Activated CD4-positive, alpha-beta T cell treated with anti-CD3 and anti-CD28 coated beads for 4 hours (primary cell): ENCODE results near the gene ICOS.
"Not testable (repeated sequence)": the region's sequence is repeated elsewhere in the genome, so short reads cannot be mapped to it uniquely, and the experiment has no call there.

ENCODE experiments used
- DNase-seq, 2 donors: peaks; one replicate each; pipeline ENCODE4 v3.0.0-alpha.2; 2020

The ICOS gene

GRCh38 chr2:203918839-203919238 is 17.7 kb upstream of the ICOS start:
- no peak for DNase-seq

- no peak for DNase-seq
These were observed 10.9 kb upstream of the ICOS start for GRCh38 chr2:203925512-203926158.

GRCh38 chr2:203928849-203929248 is 7.7 kb upstream of the ICOS start:
- no peak for DNase-seq

- not testable (repeated sequence) for DNase-seq
These were observed 5.3 kb upstream of the ICOS start for GRCh38 chr2:203931262-203931661.

- DNase-seq, result peak; percentile 62 to 71
These were observed 2.5 kb upstream of the ICOS start for GRCh38 chr2:203934041-203934492.

- no peak for DNase-seq
These were observed 1.7 kb upstream of the ICOS start for GRCh38 chr2:203934711-203935438.

GRCh38 chr2:203935568-203935967 is 995 bp upstream of the ICOS start:
- DNase-seq, result no peak

GRCh38 chr2:203936949-203937348 is 386 bp downstream of the ICOS start:
- DNase-seq, result no peak

GRCh38 chr2:203937788-203938187 is 1.2 kb downstream of the ICOS start:
- DNase-seq, result no peak

- DNase-seq, result no peak
These were observed 3.5 kb downstream of the ICOS start for GRCh38 chr2:203940039-203940438.

GRCh38 chr2:203943493-203944382 is 7.2 kb downstream of the ICOS start:
- not testable (repeated sequence) for DNase-seq

GRCh38 chr2:203948733-203949132 is 12.2 kb downstream of the ICOS start:
- no peak for DNase-seq

- no peak for DNase-seq
These were observed 12.7 kb downstream of the ICOS start for GRCh38 chr2:203949228-203949627.

GRCh38 chr2:203951366-203951902 is 14.9 kb downstream of the ICOS start:
- DNase-seq, result peak in 1 of 2 donors; percentile 40

GRCh38 chr2:203959265-203959664 is 22.7 kb downstream of the ICOS start:
- DNase-seq, result no peak

- DNase-seq, result no peak
These were observed 23.1 kb downstream of the ICOS start for GRCh38 chr2:203959672-203960071.

GRCh38 chr2:203960811-203961210 is 24.2 kb downstream of the ICOS start:
- no peak for DNase-seq

GRCh38 chr2:203965190-203965589 is 28.6 kb downstream of the ICOS start:
- not testable (repeated sequence) for DNase-seq

- DNase-seq, result no peak
These were observed 34.7 kb downstream of the ICOS start for GRCh38 chr2:203971251-203971650.

GRCh38 chr2:203972066-203972465 is 35.5 kb downstream of the ICOS start:
- DNase-seq, result no peak

GRCh38 chr2:203973000-203973399 is 36.4 kb downstream of the ICOS start:
- DNase-seq, result no peak

- no peak for DNase-seq
These were observed 37.1 kb downstream of the ICOS start for GRCh38 chr2:203973676-203974075.

GRCh38 chr2:203975912-203976311 is 39.3 kb downstream of the ICOS start:
- DNase-seq, result no peak
